ENCODE results near the gene FANCI. TPM values are rescaled to one million over a fixed set of nuclear protein-coding genes. Genes with fewer than 3 reads are reported as not detected.
A peak's percentile ranks its signal among the peaks of the same experiment; 100 is the strongest.

FANCI gene
- total RNA-seq, 1 donor, result 41.0 TPM

- DNase-seq (ENCODE audit: low read depth), result no peak
- no peak overlapping the region for H3K4me3 ChIP-seq (ENCODE audit: low read depth, low read length)
- TF ChIP-seq CTCF (IDR thresholded peaks at IDR 0.05; ENCODE audit: insufficient read depth, low read depth, low read length), result no peak
These were observed 57.7 kb downstream of the FANCI start for GRCh38 chr15:89301304-89302089.

GRCh38 chr15:89303986-89304385, 60.2 kb downstream of the FANCI start:
- no peak for TF ChIP-seq CTCF (IDR thresholded peaks at IDR 0.05; ENCODE audit: insufficient read depth, low read depth, low read length)
- DNase-seq (ENCODE audit: low read depth), result no peak
- H3K4me3 ChIP-seq (ENCODE audit: low read depth, low read length), result no peak overlapping the region

GRCh38 chr15:89305395-89305794, 61.6 kb downstream of the FANCI start:
- no peak overlapping the region for H3K4me3 ChIP-seq (ENCODE audit: low read depth, low read length)
- no peak for TF ChIP-seq CTCF (IDR thresholded peaks at IDR 0.05; ENCODE audit: insufficient read depth, low read depth, low read length)
- no peak for DNase-seq (ENCODE audit: low read depth)

- H3K4me3 ChIP-seq (ENCODE audit: low read depth, low read length), result no peak overlapping the region
- peak; percentile 20 for DNase-seq (ENCODE audit: low read depth)
These were observed 63.3 kb downstream of the FANCI start for GRCh38 chr15:89307046-89307587.

GRCh38 chr15:89307791-89308190, 64.0 kb downstream of the FANCI start:
- no peak for TF ChIP-seq CTCF (IDR thresholded peaks at IDR 0.05; ENCODE audit: insufficient read depth, low read depth, low read length)
- no peak overlapping the region for H3K4me3 ChIP-seq (ENCODE audit: low read depth, low read length)
- peak; percentile 28 for DNase-seq (ENCODE audit: low read depth)

More at GRCh38 chr15:89307046-89307587, 63.3 kb downstream of the FANCI start:
- TF ChIP-seq CTCF (IDR thresholded peaks at IDR 0.05; ENCODE audit: insufficient read depth, low read depth, low read length), result no peak

- no peak for TF ChIP-seq CTCF (IDR thresholded peaks at IDR 0.05; ENCODE audit: insufficient read depth, low read depth, low read length)
- no peak for DNase-seq (ENCODE audit: low read depth)
- no peak overlapping the region for H3K4me3 ChIP-seq (ENCODE audit: low read depth, low read length)
These were observed 64.5 kb downstream of the FANCI start for GRCh38 chr15:89308236-89308635.
